ENCODE results near the gene CRYGA.
"Not testable (repeated sequence)": the region's sequence is repeated elsewhere in the genome, so short reads cannot be mapped to it uniquely, and the experiment has no call there.

CRYGA gene

DNA sequence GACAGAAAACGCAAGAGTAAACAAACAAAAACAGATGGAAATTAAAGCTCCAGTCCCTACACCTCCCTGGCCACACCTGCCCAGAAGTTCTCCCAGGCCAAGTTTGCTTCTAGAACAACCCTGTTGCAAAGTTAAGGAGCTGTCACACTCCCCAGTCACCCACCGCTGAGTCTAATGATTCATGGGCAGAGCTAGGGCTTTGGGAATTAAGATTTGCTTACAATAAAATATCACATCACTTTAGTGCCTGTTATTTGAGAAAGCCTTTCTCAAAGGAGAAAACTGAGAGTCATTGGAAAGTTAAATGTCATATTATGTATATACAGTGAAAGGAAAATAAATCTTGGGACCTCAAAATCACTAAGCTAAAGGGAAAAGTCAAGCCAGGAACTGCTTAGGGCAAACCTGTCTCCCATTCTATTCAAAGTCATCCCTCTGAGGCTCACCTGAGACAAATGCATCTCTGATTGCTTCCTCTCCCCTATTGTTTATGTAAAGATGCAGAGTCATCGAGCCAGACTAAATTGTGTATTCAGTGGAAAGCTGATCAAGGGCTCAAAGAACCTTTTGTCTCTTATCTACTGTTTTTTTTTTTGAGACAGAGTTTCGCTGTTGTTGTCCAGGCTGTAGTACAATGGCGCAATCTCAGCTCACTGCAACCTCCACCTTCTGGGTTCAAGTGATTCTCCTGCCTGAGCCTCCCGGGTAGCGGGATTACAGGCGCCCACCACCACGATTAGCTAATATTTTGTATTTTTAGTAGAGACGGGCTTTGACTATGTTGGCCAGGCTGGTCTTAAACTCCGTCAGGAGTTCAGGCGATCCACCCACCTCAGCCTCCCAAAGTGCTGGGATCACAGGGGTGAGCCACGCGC, 20.2 kb downstream of the CRYGA start:
- no peak overlapping the region for H3K27ac ChIP-seq
- TF ChIP-seq ZFX (IDR thresholded peaks at IDR 0.05) = no peak
- TF ChIP-seq, protein P1, sequence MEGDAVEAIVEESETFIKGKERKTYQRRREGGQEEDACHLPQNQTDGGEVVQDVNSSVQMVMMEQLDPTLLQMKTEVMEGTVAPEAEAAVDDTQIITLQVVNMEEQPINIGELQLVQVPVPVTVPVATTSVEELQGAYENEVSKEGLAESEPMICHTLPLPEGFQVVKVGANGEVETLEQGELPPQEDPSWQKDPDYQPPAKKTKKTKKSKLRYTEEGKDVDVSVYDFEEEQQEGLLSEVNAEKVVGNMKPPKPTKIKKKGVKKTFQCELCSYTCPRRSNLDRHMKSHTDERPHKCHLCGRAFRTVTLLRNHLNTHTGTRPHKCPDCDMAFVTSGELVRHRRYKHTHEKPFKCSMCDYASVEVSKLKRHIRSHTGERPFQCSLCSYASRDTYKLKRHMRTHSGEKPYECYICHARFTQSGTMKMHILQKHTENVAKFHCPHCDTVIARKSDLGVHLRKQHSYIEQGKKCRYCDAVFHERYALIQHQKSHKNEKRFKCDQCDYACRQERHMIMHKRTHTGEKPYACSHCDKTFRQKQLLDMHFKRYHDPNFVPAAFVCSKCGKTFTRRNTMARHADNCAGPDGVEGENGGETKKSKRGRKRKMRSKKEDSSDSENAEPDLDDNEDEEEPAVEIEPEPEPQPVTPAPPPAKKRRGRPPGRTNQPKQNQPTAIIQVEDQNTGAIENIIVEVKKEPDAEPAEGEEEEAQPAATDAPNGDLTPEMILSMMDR (conservative IDR thresholded peaks at IDR 0.05) = no peak

DNA sequence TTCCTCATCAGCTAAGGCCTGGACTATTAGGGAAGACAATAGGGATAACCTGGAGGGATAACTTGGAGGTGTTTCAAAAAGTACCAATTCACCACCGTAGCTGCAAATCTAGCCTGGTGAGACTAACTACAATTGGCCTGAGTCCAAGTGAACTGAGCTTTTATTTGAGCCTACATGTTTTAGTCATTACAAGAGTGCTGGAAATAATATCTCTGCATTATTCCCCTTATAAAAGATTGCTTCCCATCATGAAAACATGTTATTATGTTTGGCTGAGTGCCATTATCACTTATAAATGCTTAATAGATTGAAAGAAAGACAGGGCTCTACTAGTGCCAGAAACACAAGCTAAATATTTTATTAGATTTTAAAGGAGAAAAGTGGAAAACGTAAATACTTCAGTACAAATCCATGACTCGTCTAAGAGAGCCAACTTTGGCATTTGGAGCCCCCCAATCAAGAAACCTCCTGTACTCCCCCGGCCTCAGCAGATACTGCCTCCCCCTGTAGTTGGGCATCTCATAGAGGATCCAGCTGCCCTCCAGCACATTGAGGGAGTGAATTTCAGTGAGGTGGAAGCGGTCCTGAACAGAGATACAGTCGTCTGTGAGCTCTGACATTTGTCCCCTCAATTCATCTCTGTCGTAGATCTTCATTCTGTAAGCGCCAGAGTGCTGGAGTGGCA, 21.0 kb downstream of the CRYGA start:
- TF ChIP-seq, protein P1 (conservative IDR thresholded peaks at IDR 0.05) = no peak
- no peak for TF ChIP-seq ZFX (IDR thresholded peaks at IDR 0.05)
- H3K27ac ChIP-seq = no peak overlapping the region

DNA sequence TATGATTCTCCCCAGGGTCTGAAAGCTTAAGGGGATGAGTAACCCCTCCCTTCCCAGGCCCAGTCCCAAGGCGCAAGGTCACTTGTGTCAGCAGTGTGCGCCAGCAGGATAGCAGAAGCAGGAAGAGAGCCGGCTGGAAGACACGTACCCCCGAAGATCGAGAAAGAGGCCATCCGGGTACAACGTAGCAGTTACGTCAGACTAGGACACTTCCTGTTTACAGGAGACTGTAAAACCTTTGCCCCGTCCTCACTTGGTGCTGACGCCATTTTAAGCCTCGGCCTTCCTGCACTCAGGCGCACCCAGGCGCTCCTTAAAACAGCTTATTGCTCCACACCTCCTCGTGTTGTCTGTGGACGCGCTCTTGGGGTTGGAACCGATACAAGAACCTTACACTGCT, 23.9 kb downstream of the CRYGA start:
- no peak overlapping the region for H3K27ac ChIP-seq
- TF ChIP-seq ZFX (IDR thresholded peaks at IDR 0.05) = no peak
- TF ChIP-seq, protein P1 (conservative IDR thresholded peaks at IDR 0.05) = no peak

DNA sequence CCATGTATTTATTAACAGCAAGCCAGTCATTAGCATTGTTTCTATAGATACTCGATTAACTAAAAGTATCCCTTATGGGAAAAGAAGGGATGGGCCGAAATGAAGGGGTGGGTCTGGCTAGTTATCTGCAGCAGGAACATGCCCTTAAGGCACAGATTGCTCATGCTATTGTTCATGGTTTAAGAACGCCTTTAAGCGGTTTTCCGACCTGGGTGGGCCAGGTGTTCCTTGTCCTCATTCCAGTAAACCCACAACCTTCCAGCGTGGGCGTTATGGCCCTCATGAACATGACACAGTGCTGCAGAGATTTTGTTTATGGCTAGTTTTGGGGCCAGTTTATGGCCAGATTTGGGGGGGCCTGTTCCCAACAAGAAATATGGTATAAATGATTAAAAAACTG, 25.1 kb downstream of the CRYGA start:
- H3K27ac ChIP-seq = not testable (repeated sequence)

DNA sequence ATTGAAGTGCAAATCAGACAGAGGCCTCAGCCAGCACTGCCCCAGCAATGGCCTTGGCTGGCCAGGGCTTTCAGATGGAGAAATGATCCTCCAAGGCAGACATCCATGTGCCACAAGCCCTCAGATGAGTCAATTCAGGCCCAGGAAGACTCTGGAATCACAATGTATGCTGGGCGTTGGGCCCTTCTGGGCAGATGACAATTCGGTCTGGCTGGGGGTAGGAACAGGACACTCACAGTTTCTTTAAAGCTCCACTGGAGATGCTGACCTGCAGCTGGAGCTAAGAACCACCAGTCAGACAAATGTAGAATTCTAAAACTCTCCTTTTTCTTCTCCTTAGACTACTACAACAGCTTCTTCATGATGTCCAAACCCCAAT, 26.7 kb downstream of the CRYGA start:
- H3K27ac ChIP-seq = no peak overlapping the region
- no peak for TF ChIP-seq ZFX (IDR thresholded peaks at IDR 0.05)
- TF ChIP-seq, protein P1 (conservative IDR thresholded peaks at IDR 0.05) = no peak

DNA sequence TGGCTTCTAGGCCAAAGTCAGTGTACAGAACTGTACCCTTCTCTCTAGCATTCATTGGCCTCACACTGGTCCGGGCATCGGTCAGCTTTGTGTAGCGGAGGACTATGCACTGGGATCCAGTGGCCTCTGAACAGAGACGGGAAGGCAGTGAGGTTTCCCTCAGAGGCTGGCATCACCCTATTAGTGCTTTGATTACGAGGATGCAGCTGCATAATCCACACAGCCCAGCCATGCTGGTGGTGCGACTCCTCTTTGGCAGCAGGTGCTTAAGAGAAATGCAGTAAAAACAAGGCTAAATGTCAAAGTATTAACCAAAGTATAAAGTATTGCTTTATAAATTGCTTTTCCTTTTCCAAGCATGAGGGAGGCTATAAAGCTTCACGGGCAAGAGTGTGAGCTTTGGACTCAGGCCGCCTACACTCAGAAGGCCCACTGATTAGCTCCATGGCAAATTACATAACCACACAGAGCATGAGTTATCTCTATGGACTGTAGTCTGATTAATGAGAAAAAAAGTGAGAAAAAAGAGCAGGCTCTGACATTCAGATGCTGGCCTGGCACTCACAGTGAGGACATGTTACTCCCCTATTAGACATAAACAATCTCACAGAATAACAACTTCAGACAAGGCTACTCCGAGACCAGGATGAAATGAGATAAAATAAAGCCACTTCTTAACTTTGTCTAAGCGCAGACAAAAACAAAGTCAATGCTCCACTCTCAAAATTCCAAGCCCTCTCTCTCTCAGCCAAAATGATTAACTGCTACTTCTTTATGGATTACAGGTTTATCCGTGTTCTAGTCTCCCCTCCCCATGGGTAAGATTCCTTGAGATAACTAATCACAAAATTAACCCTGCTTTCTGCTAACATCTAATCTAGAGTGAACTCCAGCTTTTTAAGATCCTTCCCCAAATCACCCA, 27.3 kb downstream of the CRYGA start:
- no peak for TF ChIP-seq ZFX (IDR thresholded peaks at IDR 0.05)
- TF ChIP-seq, protein P1 (conservative IDR thresholded peaks at IDR 0.05) = no peak
- no peak overlapping the region for H3K27ac ChIP-seq

DNA sequence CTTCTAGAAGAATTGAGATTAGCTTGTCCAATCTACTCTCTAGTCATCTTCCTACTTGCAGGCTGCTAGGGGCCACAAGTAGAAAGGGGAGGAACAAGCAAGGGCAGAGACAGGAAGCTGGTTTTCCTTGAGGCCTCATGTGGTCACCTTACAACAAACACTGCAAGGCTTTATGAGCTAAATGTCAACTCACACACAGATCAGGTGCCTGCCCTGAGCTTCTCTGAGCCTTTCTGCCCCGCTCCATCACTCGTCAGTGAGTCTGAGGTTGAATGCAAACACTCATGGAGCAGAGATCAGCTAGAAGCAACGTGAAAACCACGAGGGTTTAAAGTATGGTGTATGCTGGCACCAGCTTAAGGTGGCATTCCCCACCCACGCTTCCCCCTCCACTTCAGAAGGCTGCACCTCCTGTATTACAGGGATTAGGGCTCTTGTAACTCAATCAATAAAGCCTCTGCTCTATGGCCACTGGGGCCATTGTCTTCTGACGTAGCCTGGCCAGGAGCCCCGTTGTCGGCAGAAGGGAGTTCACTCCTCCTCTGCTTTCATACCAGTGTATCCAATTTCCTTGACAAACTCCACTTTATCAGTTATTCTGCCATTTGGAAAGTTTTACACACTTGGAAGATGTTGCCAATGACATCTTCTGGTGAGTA, 28.3 kb downstream of the CRYGA start:
- no peak overlapping the region for H3K27ac ChIP-seq
- TF ChIP-seq ZFX (IDR thresholded peaks at IDR 0.05) = no peak
- TF ChIP-seq, protein P1 (conservative IDR thresholded peaks at IDR 0.05) = no peak
